Mucosa of rectum (tissue), 2 donors: ENCODE results near the gene CHD6.

Experiments
- H3K27ac ChIP-seq, 2 donors: one replicate each; pipeline ENCODE4 v1.7.0; 2013; ENCODE audit warnings: inconsistent platforms in 2 of 2, low read depth in 2 of 2, low read length in 2 of 2
- H3K27me3 ChIP-seq, 2 donors: one replicate each; pipeline ENCODE4 v1.7.0; 2013; ENCODE audit warnings: low read length in 2 of 2; ENCODE audit not compliant: control insufficient read depth in 2 of 2, insufficient read depth in 2 of 2
- H3K36me3 ChIP-seq, 2 donors: one replicate each; pipeline ENCODE4 v1.7.0; 2013; ENCODE audit warnings: low read length in 2 of 2; ENCODE audit not compliant: control insufficient read depth in 2 of 2, insufficient read depth in 2 of 2
- H3K4me1 ChIP-seq, 2 donors: one replicate each; pipeline ENCODE4 v1.7.0; 2013; ENCODE audit warnings: low read length in 2 of 2, mild to moderate bottlenecking in 1 of 2; ENCODE audit not compliant: control insufficient read depth in 2 of 2, insufficient read depth in 2 of 2
- H3K4me3 ChIP-seq, 2 donors: one replicate each; pipeline ENCODE4 v1.7.0; 2013; ENCODE audit warnings: low read length in 2 of 2
- H3K9ac ChIP-seq, 2 donors: one replicate each; pipeline ENCODE4 v1.7.0; 2013; ENCODE audit warnings: low read length in 2 of 2, low read depth in 1 of 2, mild to moderate bottlenecking in 1 of 2
- H3K9me3 ChIP-seq, 2 donors: one replicate each; pipeline ENCODE4 v1.7.0; 2013; ENCODE audit warnings: low read length in 2 of 2; ENCODE audit not compliant: control insufficient read depth in 2 of 2
- donor health status: healthy.
- donor health status: Normal muscosa, but diverticular disease.

CHD6 gene

GRCh38 chr20:41394081-41394480 is 224.1 kb downstream of the CHD6 start:
- Histone ChIP-seq H3K36me3 (no peaks in the 10 kb centered on the region), H3K27me3 (no peaks in the 10 kb centered on the region), H3K9me3 (no peaks in the 10 kb centered on the region), H3K4me3 (no peak overlapping the region), H3K9ac (no peak overlapping the region), H3K4me1 (peaks cover 5 to 6% of the 10 kb centered on the region in 2 donors), H3K27ac (no peak overlapping the region)

DNA sequence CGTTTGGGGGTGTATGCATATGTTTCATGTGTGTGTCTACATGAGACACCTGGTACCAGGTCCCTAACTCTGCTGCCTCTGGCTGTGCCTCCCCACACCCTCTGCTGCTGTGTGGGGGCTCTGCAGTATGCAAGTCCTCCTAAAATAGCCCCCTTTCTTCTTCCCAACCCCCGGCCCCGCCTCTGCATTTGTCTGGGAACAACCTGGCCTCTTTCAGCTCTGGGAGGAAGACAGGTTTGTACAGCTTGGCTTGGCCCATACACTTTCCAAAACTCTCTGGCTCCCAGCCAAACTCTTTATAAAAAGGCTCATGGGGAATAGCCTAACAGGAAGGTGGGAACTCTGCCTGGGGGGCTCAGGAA is 224.5 kb downstream of the CHD6 start:
- Histone ChIP-seq H3K4me3 (no peak overlapping the region), H3K27me3 (no peaks in the 10 kb centered on the region), H3K9me3 (no peaks in the 10 kb centered on the region), H3K4me1 (peaks cover 5 to 6% of the 10 kb centered on the region in 2 donors), H3K9ac (no peak overlapping the region), H3K27ac (no peak overlapping the region), H3K36me3 (no peaks in the 10 kb centered on the region)

DNA sequence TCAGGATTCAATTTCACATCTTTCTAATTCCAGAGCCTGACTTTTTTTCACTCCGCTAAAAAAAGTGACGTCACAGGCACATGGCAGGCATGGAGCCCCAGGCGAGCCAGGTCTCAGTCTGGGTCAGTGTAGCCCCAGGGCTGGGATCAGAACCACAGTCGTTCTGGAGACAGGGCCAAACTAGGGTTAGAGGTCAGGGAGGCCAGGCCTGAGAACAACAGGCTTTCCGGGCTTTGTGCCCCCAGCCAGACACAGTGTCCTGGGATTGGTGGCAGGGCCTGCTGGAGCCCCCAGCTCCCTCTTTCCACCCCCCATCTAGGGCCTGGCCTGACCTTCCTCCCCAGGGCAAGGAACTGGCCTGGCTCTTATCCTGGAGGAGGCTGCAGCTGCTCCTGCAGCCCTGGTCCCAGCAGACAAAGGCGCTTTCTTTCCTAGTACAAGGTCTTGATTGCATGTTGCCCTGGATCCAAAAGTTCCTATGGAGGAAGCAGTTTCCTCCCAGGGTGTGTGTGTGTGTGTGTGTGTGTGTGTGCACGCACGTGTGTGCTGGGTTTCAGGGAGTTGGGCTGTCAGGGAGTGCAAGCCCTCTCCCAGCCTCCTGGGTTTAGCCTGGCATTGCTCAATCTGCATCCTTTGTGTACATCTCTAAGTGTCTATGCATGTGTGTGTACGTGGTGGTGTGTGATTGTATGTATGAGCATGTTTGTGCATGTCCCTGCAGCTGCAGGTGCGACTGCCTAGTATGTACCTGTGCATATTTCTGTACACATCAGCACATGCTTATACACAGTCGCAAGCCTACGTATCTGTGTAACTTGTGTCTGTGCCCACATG is 225.1 kb downstream of the CHD6 start:
- Histone ChIP-seq H3K27ac (no peak overlapping the region), H3K27me3 (no peaks in the 10 kb centered on the region), H3K36me3 (no peaks in the 10 kb centered on the region), H3K4me3 (no peak overlapping the region), H3K9ac (no peak overlapping the region), H3K4me1 (peaks cover 3 to 6% of the 10 kb centered on the region in 2 donors), H3K9me3 (no peaks in the 10 kb centered on the region)

DNA sequence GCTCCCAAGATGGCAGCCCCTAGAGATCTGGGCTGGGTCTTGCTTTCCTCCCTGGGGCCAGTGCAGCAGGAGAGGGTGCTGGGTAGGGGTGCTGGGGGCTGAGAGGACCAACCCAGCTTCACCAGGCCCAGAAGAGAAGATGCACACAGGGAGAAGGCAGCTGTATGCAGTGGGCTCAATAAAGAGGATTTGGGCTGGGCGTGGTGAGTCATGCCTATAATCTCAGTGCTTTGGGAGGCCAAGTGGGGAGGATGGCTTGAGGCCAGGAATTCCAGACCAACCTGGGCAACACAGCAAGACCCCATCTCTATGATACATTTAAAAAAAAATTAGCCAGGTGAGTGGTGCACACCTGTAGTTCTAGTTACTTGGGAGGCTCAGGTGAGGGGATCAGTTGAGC is 225.9 kb downstream of the CHD6 start:
- Histone ChIP-seq H3K4me3 (no peak overlapping the region), H3K27ac (no peak overlapping the region), H3K27me3 (no peaks in the 10 kb centered on the region), H3K36me3 (no peaks in the 10 kb centered on the region), H3K4me1 (peaks cover 0 to 2% of the 10 kb centered on the region in 2 donors), H3K9me3 (no peaks in the 10 kb centered on the region), H3K9ac (no peak overlapping the region)

DNA sequence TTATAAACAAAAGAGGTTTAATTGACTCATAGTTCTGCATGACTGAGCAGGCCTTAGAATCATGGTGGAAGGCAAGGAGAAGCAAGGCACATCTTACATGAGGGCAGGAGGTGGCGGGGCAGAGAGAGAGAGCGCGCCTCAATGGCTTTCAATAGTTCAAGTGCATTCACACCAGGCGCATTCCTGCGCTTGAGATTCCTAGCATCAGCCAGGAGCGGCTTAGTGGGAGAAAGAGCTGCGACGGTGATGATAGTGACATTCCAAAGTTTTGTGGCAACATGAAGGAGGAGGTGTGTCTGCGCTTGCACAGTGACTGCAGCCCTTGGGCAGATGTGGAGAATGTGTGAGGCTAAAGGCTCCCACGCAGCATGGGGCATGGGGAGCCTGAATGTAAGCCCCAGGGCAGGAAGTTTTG is 226.6 kb downstream of the CHD6 start:
- Histone ChIP-seq H3K9ac (no peak overlapping the region), H3K36me3 (no peaks in the 10 kb centered on the region), H3K27ac (no peak overlapping the region), H3K9me3 (no peaks in the 10 kb centered on the region), H3K4me1 (peaks cover 3 to 5% of the 10 kb centered on the region in 2 donors), H3K4me3 (no peak overlapping the region), H3K27me3 (no peaks in the 10 kb centered on the region)

DNA sequence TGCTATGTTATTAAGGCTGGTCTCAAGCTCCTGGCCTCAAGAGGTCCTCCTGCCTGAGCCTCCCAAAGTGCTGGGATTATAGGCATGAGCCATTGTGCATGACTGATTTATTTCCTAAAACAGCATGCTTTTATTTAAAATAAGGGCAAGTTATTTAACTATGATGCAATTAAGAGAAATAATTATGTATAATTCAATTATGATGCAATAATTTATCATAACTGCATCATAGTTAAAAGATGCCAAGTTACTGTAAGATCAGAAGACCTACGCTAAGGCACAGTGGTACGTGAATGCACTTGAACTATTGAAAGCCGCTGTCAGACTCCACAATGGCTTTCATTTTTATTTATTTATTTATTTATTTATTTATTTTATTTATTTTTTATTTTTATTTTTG is 227.3 kb downstream of the CHD6 start:
- no peak overlapping the region for H3K9ac ChIP-seq
- H3K4me1 ChIP-seq = peaks cover 3% of the 10 kb centered on the region in 2 donors
- H3K27ac ChIP-seq = no peak overlapping the region
- no peaks in the 10 kb centered on the region for H3K27me3 ChIP-seq
- no peaks in the 10 kb centered on the region for H3K36me3 ChIP-seq
- no peaks in the 10 kb centered on the region for H3K9me3 ChIP-seq
- no peak overlapping the region for H3K4me3 ChIP-seq

DNA sequence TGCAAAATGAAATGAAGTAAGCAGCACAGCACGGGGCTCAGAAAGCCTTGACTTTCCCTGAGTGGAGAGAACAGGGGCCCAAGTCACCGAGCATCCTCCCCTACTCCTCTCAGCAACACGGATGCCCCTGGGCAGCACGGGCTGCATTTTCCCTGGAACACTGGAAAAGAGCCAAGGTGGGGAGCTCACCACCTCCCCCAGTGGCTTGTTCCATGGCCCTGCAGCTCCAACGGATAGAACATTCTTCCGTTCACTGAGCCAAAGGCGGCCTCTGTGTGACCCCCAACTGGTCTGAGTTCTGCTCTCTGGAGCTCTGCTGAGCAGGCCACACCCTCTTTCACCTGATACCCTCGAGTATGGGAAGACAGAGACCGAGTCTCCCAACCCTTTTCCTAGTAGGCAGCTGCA is 230.7 kb downstream of the CHD6 start:
- H3K27me3 ChIP-seq = no peaks in the 10 kb centered on the region
- H3K27ac ChIP-seq = no peak overlapping the region
- no peak overlapping the region for H3K9ac ChIP-seq
- no peaks in the 10 kb centered on the region for H3K9me3 ChIP-seq
- no peaks in the 10 kb centered on the region for H3K36me3 ChIP-seq
- no peak overlapping the region for H3K4me3 ChIP-seq
- peaks cover 3% of the 10 kb centered on the region in 2 donors for H3K4me1 ChIP-seq

GRCh38 chr20:41386502-41387427 is 231.4 kb downstream of the CHD6 start:
- H3K27me3 ChIP-seq = no peaks in the 10 kb centered on the region
- H3K4me3 ChIP-seq = no peak overlapping the region
- H3K27ac ChIP-seq = no peak overlapping the region
- H3K4me1 ChIP-seq = peaks cover 3% of the 10 kb centered on the region in 2 donors
- no peaks in the 10 kb centered on the region for H3K36me3 ChIP-seq
- no peak overlapping the region for H3K9ac ChIP-seq
- no peaks in the 10 kb centered on the region for H3K9me3 ChIP-seq

DNA sequence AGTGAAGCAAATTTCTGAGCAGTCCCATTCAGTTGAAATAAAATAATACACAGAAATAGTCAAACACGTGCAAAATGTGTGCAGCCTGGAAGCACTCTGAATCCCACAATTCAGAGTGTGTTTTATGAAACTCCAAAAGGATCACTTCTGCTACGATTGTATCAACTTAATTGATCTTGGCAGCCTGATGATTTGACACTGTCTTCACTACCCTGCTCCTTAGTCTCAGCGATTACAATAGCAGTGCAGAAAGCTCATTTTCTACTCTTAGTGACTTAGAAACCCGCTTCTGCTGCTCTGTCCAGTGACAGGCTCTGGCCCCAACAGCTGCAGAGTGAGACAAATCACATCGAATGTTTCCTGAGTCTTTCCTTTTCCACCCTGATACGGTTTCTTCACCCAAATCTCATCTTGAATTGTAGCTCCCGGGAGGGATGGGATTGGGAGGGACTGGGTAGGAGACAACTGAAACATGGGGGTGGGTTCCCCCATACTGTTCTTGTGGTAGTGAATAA is 235.3 kb downstream of the CHD6 start:
- H3K4me3 ChIP-seq = no peak overlapping the region
- H3K9me3 ChIP-seq = no peaks in the 10 kb centered on the region
- no peaks in the 10 kb centered on the region for H3K36me3 ChIP-seq
- no peak overlapping the region for H3K9ac ChIP-seq
- H3K27me3 ChIP-seq = no peaks in the 10 kb centered on the region
- H3K27ac ChIP-seq = no peak overlapping the region
- peaks cover 3% of the 10 kb centered on the region in 2 donors for H3K4me1 ChIP-seq
